Dedifferentiated amniotic fluid mesenchymal stem cell (primary cell): ENCODE measurements around the gene MERTK.
"Not testable (repeated sequence)": the region's sequence is repeated elsewhere in the genome, so short reads cannot be mapped to it uniquely, and the experiment has no call there.

ENCODE experiments used
- DNase-seq: peaks from one replicate; pipeline ENCODE4 v3.0.0-alpha.2; 2016; ENCODE audit errors: extremely low spot score

Gene MERTK

DNA sequence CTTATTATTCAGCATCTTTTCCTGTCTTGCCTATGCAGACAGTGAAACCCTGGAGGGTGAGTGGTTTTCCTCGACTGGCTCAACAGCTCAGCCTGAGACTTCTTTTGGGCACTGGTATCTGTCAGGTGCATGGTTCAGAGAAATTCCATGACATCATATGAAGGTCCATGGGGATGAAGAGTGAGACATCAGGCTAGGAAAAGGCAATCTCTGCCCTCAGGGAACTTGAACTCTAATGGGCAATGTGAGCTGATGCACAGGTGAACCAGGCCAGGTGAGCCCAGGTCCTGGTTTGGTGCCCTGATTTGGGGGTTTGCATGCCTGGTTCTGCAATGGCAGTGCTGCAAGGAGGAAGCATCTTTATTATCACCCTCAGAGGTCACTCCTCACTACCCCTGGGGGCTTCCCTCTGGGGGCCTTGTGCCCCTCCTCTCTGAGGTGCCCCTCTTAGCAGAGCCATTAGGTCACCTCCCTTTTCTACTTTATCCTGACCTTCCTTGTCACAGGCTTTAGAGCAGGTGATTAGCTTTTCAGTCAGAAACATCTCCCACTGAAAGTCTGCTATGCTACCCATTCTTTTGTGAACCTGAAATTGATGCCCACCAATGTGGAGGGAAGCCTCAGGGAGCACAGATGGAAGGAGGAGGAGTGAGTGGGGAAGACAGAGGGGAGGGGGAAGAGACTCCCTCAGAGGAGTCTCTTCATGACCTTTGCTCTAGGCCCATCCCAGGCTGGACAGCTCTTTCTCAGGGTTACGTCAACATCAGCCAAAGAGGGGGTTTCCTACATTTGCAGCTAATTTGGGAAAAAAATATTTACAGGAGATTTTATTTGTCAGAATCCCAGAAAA lies 47.3 kb downstream of the MERTK start:
- DNase-seq: no peak

DNA sequence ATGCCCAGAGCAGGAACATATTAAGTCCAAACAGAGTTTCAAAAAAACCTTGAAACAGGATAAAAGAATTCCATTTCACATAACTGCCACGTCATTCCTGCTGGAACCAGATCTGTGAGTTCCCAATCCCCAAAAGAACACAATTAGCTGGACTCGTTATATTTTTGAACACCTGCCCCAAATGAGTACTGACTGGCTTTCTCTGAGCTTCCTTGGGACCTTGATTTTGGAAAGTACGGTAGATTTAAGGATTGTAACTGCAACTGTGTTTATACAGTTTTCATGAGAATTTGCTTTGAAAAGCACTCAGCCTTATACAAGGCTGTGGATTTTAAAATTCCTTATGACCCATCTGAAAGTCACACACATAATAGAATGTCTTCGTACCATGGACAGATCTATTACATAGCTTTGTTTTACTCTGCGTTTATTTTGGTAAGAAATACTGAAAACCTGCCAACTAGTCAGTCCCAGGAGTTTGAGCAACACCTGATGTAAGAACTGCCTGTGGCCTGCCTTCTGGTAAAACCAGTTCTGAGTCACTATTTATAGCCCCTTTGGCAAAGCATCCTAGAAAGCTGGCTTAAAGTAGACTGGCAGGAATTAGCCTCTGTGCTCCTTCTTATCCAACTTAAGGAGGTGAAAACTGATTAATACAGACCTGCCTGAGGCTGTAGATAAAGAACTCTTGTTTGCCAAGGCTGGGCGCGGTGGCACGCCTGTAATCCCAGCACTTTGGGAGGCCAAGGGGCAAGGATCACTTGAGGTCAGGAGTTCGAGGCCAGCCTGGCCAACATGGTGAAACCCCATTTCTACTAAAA lies 48.1 kb downstream of the MERTK start:
- peak; percentile 77 for DNase-seq

DNA sequence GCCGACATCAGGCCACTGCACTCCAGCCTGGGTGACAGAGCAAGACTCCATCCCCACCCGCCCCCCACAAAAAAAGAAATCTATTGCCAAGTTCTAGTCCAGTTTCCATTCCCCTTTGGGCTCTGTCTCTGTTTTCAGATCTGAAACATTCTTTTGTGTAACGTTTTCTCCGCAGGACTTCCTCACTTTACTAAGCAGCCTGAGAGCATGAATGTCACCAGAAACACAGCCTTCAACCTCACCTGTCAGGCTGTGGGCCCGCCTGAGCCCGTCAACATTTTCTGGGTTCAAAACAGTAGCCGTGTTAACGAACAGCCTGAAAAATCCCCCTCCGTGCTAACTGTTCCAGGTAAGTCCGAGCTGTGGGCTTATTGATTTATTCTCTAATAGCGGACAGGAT lies 48.8 kb downstream of the MERTK start:
- no peak for DNase-seq

GRCh38 chr2:111948832-111949231 lies 50.4 kb downstream of the MERTK start:
- no peak for DNase-seq

DNA sequence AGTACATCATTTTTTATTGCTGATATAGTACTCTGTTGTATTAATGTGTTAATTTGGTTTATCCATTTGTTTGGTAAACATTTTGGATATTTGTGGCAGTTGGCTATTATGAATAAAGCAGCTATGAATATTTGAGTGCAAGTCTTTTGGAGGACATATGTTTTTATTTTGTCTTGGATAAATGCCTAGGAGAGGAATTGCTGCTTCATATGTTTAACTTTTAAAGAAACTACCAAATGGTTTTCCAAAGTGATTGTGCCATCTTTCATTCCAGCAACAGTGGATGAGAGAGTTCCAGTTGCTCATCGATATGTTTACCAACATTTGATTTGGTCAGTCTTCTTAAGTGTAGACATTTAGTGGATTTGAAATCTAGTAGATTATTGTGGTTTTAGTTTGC lies 51.8 kb downstream of the MERTK start:
- DNase-seq: no peak

DNA sequence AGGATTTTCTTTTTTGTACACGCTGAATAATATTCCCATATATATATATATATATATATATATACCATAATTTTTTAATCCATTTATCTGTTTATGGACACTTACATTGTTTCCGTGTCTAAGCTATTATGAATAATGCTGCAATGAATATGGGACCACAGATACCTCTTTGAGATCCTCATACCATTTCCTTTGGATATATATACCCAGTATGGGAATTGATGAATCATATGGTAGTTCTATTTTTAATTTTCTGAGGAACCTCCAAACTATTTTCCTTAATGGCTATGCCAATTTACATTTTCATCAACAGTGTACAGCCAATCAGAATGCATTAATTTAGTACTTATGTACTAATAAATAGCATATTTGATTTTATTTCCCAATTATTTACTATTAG lies 53.1 kb downstream of the MERTK start:
- no peak for DNase-seq

GRCh38 chr2:111952871-111953452 lies 54.6 kb downstream of the MERTK start:
- DNase-seq: no peak

DNA sequence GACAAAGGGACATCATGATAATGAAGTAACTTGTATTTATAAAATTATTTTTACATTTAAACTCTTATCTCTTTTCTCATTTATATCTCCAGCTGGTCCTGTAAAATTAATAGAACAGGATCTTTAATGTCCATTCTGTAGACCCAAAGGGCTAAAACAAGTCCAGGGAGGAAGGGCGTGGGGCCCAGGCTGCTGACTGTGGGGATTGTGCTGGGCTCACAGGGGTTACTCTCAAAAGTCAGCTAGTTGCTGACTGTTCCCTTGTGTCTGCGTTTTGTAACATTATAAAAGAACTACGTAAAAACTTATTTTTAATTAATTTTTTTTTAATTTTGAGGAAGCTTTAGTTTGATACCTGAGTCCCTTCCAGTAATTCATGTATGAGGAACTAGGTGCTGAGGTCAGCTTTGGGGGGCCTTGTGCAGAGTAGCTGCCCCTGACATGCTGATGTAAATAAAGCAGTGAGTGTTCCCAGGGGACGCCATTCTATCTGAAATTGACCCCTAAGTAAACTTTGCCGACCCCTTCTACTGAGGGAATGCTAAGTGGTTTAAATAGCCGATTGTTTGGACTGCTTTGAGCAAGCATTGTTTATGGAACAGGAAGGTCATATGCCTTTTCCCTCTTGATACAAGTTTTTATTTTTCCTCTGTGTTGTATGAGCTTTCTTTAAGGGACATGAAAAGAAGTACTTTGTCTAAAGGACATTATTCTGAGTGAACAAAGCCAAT lies 56.4 kb downstream of the MERTK start:
- DNase-seq: no peak

GRCh38 chr2:111957872-111958354 lies 59.5 kb downstream of the MERTK start:
- DNase-seq: no peak

DNA sequence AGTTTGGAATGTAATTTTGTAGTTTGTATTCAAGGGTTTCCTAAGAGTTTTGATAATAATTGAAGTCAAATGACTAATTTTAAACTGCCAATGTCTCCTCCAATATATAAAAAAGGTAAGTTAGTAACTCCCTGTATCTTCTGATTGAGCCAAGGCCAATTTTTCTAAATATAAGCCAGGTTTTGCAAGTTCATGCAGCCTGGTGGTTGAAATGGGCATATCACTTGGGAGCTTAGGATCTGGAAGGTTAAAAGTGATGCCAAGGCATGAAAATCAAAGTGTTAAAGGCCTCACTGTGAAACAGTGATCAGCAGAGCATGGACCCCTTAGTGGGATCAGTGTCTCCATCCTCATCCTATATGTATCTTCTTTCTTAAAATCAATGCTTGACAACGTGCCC lies 60.5 kb downstream of the MERTK start:
- no peak for DNase-seq

GRCh38 chr2:111961663-111962062 lies 63.3 kb downstream of the MERTK start:
- DNase-seq: no peak

DNA sequence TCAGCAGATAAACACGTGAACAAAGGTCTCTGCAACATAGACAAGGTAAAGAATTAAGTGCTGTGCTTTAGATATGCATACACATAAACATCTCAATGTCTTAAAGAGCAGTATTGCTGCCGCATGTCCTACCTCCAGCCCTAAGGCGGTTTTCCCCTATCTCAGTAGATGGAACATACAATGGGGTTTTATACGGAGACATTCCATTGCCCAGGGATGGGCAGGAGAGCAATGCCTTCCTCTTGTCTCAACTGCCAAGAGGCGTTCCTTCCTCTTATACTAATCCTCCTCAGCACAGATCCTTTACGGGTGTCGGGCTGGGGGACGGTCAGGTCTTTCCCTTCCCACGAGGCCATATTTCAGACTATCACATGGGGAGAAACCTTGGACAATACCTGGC lies 64.7 kb downstream of the MERTK start:
- not testable (repeated sequence) for DNase-seq

DNA sequence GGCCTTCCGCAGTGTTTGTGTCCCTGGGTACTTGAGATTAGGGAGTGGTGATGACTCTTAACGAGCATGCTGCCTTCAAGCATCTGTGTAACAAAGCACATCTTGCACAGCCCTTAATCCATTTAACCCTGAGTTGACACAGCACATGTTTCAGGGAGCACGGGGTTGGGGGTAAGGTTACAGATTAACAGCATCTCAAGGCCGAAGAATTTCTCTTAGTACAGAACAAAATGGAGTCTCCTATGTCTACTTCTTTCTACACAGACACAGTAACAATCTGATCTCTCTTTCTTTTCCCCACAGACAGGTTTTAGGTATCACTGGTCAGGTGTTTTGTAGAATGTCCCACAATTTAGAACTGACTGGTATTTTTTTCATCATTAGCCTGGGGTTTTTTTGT lies 65.1 kb downstream of the MERTK start:
- not testable (repeated sequence) for DNase-seq

- DNase-seq: no peak
Measured at GRCh38 chr2:111965062-111965461, 66.7 kb downstream of the MERTK start.

DNA sequence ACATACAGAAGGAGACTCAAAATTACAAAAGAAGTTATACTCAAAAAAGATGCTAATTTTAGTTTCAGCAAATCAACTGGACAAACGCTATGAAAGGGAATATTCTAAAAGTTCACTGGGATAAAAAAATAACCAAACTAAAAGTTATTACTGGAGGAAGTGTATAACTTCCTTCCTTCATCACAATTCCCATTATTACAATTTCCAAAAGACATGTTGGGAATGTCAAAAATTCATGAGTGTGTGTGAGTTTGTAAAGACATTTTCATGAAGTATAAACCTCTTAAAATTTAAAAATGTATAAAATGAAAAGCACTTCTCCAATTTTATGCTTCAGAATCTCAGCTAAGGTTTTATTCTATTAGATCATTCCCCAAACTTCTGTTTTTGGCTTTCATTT lies 67.8 kb downstream of the MERTK start:
- no peak for DNase-seq

DNA sequence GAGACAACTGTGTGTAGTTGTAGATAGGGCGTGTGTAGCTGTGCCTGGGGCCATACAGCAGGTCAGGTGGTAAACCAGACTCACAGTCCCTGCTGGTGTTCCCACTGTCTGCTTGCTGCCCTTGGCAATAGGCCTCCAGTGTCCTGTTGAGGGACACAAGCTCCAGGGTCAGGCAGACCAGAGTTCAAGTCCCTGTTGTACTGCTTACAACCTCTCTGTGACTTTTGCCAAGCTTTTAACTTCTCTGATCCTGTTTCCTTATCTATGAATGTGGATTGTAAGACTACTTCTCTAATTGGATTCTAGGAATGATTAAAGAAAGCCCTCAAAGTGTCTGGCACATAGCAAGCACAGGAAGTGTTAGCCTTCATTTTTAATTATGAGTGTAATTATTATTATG lies 68.6 kb downstream of the MERTK start:
- DNase-seq: no peak

- no peak for DNase-seq
Measured at GRCh38 chr2:111970453-111970852, 72.0 kb downstream of the MERTK start.

DNA sequence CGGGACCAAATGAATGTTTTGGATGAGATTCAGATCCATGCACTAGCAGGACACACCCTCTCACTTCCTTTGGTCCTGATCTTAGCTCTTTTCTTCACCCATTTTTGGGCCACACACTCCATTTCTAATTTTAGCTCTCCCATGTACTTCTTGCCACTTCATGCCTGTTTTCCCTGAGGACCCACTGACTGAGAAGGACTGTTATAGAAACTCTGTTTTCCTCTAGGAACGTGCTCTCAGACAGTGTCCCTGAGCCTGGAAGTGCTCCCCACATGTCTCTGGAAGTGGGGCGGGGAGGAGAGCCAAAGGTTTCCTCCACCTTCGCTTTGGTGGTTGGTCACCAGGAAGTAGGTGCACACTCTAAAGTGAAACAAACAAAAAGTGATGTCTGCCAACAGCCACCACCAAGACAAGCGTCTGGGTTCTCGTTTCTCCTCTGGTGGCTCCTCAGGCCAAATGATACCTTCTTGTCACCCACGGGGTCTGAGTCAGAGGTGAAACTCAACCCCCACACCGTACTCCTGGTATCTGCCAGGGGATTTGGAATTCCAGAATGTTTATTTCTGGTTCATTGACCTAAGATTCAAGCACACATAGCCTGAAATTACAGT lies 74.7 kb downstream of the MERTK start:
- DNase-seq: no peak

- DNase-seq: no peak
Measured at GRCh38 chr2:111973701-111974100, 75.3 kb downstream of the MERTK start.

DNA sequence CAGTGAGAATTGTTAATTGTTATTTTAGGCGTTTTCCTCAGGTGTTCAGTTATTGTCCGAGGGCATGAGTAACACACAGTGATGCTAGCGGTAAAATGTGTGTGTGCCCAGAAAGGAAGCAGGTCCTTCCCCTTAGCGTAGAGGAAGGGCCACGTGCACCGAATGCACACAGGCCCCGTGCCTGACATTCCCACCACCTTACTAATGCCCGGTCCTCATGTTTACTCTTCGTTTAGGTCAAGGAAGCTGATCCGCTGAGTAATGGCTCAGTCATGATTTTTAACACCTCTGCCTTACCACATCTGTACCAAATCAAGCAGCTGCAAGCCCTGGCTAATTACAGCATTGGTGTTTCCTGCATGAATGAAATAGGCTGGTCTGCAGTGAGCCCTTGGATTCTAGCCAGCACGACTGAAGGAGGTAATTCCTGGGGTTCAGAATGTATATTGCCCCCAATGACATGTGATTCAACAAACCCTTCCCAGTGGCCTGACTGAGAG lies 76.7 kb downstream of the MERTK start:
- DNase-seq: peak; percentile 57

GRCh38 chr2:111975819-111976218 lies 77.4 kb downstream of the MERTK start:
- no peak for DNase-seq
